HG03175 (cell line): ENCODE results near the gene LAMC1.
"Not testable (repeated sequence)": the region's sequence is repeated elsewhere in the genome, so short reads cannot be mapped to it uniquely, and the experiment has no call there.

Source experiments
- ATAC-seq: cut with Tn5 transposase; IDR thresholded peaks from one replicate; pipeline ENCODE4 v1.9.1; 2021; ENCODE audit warnings: mild to moderate bottlenecking, moderate library complexity; ENCODE audit not compliant: unreplicated experiment

Gene LAMC1

GRCh38 chr1:183040547-183040971 lies 17.3 kb downstream of the LAMC1 start:
- ATAC-seq = no peak

DNA sequence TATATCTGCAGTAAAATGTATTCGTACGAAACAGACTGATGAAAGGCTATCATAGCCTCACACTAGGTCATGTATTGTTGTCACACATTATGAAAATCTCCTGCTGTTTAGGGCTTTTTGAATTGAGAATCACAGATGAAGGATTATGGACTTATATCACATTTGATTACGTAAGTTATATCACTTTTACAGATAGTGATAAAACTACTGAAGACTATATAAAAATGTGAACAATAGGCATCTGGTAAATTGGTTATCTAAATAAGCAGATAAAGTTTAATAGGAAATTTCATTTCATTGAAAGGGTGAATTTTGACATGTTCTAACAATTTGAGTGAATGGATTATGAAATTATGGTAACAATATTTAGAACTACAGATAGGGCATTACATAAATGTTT lies 20.0 kb downstream of the LAMC1 start:
- ATAC-seq = no peak

DNA sequence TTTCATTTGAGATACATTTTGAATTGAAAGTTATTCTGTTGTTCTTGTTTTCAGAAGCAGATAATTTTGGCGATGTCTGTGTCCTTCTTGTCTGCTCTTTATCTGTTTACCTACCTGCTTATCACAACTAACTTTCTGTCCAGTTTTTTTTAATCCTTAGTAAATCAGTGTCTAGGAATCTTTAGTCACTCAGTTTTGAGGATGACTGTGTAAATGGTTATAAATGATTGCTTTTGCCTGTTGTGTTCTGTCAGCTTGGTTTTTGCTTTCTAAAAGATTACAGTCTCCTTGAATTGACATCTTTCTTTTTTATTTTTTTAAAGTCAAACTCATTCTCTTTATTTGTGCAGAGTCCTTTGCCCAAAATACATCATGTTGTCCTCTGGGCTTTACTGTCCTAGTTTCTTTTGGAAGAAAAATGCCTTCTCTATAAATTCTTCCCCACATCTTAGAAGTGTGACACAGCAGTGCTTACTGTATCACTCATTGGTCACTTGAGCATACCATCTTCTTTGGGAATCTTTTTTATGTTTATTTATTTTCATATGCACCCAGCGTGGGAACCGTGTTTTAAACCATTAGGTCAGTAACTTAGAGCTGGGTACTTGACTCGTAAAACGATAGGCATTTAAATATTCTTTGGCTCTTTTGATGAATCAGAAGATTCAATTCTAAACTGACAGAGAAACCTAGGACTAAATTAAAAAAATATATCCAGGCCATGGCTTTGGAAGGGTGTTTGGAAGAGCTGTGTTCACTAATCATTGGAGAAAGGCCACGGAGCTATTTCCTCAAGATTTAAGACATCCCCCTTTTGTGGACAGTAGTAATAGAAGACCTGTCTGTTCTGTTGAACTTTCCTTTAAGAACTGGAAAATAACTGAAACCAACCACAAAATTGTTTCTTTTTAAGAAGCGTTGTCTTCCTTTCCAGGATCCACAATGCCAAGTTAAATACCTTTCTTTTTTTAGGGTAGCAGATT lies 20.9 kb downstream of the LAMC1 start:
- ATAC-seq = no peak

GRCh38 chr1:183044893-183045649 lies 21.9 kb downstream of the LAMC1 start:
- no peak for ATAC-seq

DNA sequence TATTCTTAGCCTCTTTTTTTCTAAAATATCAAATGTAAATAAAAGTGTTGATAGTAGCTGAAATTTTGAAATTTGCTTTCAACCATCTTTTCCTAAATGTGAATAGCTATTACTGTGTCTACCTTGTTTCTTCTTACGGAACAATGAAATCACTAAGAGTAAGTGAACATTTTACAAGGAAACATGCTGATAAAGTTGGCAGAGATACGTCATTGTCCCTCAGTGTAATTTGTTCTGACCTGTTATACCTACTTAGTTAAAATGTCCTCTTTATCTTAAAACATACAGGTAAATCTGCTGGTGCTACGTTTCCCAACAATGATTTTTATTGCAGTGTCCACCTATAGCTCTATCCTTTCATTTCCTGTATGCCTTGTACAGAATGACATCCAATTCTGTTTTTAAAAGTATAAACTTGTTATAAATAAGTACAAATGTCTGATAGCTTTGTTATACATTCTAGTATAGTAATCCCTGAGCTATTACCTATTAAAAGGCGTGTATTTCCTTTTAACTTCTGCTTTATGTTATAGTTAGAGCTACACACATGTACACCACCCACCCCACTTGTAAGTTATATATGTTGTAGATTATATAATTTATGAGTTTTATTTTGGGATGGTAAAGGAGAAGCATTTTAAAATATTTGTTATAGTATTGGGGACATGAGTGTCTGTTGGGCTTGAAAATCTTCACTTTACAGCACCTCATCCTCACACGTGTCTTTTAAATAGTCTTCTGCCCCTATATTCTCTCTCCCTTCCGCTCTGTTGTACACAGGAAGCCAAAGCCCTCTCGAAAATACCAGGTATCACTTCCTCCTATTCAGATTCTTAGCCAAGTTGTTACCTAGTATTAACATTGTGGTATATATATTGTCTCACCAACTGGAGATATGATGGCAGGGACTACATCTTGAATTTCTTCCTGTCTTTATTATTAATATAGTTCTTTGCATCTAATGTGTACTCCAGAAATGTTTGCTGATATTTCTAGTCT lies 25.2 kb downstream of the LAMC1 start:
- ATAC-seq = peak; percentile 100

- ATAC-seq = no peak
Observed at GRCh38 chr1:183051546-183051945, 28.3 kb downstream of the LAMC1 start.

- no peak for ATAC-seq
Observed at GRCh38 chr1:183052861-183053260, 29.6 kb downstream of the LAMC1 start.

- no peak for ATAC-seq
Observed at GRCh38 chr1:183058851-183059502, 35.8 kb downstream of the LAMC1 start.

DNA sequence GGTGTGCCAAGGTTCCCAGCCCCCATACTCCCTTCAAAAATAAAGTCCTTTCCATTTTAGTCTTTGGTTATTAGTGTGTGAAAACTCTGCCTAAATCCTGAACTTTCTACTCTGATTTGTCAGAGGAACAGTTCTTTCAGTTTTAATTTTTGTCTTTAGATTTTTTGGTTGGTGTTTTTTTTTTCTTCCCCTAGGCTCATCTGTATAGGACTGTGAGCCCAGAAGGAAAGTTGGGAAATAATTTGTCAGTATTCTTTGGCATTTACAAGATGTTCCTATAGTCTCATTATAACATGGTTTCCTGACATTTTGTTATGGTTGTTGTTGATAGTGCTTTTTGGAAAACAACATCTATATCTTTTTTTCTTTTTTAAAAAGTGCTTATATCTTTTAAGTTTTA lies 38.0 kb downstream of the LAMC1 start:
- ATAC-seq = no peak

GRCh38 chr1:183063349-183063748 lies 40.1 kb downstream of the LAMC1 start:
- no peak for ATAC-seq

- no peak for ATAC-seq
Observed at GRCh38 chr1:183065168-183065706, 42.0 kb downstream of the LAMC1 start.

- ATAC-seq = not testable (repeated sequence)
Observed at GRCh38 chr1:183066432-183066831, 43.2 kb downstream of the LAMC1 start.

DNA sequence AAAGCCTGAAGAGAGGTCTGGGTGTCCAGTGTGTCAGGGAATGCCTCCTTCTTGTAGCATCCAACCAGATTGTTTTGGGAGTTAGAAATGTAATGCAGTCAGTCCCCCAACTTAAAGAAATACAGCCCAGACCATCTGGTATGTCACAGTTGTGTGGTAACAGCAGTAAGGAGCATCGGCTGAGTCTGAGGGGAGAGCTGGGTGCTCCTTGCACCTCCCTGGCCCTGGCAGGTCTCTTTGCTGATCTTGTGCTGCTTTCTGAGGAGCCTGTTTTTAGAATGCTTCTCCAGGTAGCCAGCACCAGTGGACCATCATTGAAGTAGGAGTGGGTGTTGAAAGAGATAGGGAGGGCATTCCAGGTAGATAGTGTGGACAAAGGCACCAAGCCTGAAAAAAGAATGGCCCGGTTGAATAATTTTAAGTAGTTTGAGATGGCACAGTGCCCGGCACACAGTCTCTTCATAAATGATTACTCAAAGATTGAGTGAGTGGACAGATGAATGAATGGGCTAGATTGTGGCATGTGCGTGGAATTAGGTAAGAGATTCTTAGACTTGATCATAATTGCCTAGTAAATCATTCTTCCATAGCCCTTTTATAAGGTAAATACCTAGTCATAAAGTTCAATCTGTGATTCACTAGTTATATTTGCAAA lies 46.5 kb downstream of the LAMC1 start:
- no peak for ATAC-seq

- ATAC-seq = no peak
Observed at GRCh38 chr1:183070234-183070922, 47.2 kb downstream of the LAMC1 start.

GRCh38 chr1:183070923-183071618 lies 47.9 kb downstream of the LAMC1 start:
- peak; percentile 92 for ATAC-seq

GRCh38 chr1:183072595-183072994 lies 49.4 kb downstream of the LAMC1 start:
- not testable (repeated sequence) for ATAC-seq

DNA sequence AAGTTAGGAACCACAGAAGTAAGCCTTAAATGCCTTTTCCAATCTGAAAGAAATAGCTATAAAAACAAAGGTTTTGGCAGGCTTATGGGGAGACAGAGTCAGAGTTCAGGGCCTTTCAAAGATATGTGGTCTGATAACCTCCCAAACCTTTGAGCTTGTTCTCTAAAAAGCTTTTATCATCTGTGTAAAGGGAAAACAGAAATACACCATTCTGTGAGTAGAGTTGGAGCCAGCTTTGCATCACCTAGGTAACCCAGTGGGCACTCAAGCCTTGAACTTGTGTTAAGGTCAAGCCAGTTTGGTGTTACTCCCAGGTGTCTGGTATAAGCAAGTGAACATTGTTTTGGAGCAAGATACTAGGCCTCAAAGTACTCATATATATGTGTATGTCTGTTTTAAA lies 50.1 kb downstream of the LAMC1 start:
- no peak for ATAC-seq

DNA sequence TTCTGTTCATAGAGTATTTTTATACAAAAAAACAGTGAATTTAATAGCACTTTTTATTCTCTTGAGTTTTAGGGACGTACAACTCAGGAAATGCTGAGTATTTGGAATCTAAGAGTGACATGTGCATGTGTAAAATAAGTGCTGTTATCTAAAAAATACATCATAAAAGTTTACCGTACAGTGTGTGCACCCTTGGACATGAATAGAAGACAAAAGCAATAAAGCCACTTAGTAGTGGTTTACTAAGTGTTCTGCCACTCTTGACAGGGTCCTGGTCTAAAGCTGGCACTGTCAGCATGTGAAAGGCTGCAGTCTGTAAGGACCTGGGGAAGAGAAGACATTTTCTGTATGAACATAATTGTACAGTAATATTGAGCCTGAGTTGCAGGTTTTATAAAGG lies 51.0 kb downstream of the LAMC1 start:
- ATAC-seq = no peak
